ENCODE results near the gene F2RL3. TPM values are rescaled to one million over a fixed set of nuclear protein-coding genes. Genes with fewer than 3 reads are reported as not detected.

The F2RL3 gene
- polyA plus RNA-seq, 1 donor from 2014 or later, result not detected

- Histone ChIP-seq H3K36me3 (ENCODE audit: insufficient read depth, low read length) (no peaks in the 10 kb centered on the region), H3K27ac (ENCODE audit: low read length) (no peak overlapping the region)
These were observed 12.9 kb upstream of the F2RL3 start for GRCh38 chr19:16875584-16876555.

More at GRCh38 chr19:16875584-16876555, 12.9 kb upstream of the F2RL3 start:
- H2AFZ ChIP-seq (ENCODE audit: low read depth, low read length), result no peak overlapping the region
- H3K9me2 ChIP-seq (ENCODE audit: insufficient read depth, low read length), result no peaks in the 10 kb centered on the region
- H3K4me3 ChIP-seq (ENCODE audit: low read length), result no peak overlapping the region
- no peaks in the 10 kb centered on the region for H4K20me1 ChIP-seq (ENCODE audit: insufficient read depth)
- H3K79me2 ChIP-seq (replicated peaks; ENCODE audit: insufficient read depth, low read length), result no peaks in the 10 kb centered on the region
- H3K27me3 ChIP-seq (ENCODE audit: insufficient read depth, low read depth, low read length), result no peaks in the 10 kb centered on the region
- no peaks in the 10 kb centered on the region for H3K9me3 ChIP-seq (ENCODE audit: low read length)
- no peak overlapping the region for H3K4me2 ChIP-seq (ENCODE audit: low read length)
- H3F3A ChIP-seq (ENCODE audit: insufficient read depth, low read length, poor library complexity, severe bottlenecking), result no peaks in the 10 kb centered on the region
- H3K9ac ChIP-seq (ENCODE audit: low read length), result no peak overlapping the region
- TF ChIP-seq SMC3 (conservative IDR thresholded peaks at IDR 0.05; ENCODE audit: poor library complexity) (no peak), REST (IDR thresholded peaks at IDR 0.05; ENCODE audit: borderline replicate concordance) (no peak), TAF1 (IDR thresholded peaks at IDR 0.05; ENCODE audit: low read depth) (no peak), EP300 (conservative IDR thresholded peaks at IDR 0.05; ENCODE audit: poor library complexity, severe bottlenecking) (no peak), RAD21 (conservative IDR thresholded peaks at IDR 0.05) (no peak), EZH2 (IDR thresholded peaks at IDR 0.05; ENCODE audit: borderline replicate concordance, insufficient read depth, low read length, poor library complexity, severe bottlenecking) (no peak), CTCF (IDR thresholded peaks at IDR 0.05; ENCODE audit: poor library complexity, severe bottlenecking) (no peak)
